Heart right ventricle (tissue), 16 donors: ENCODE results near the gene USP12. TPM values are rescaled to one million over a fixed set of nuclear protein-coding genes. Genes with fewer than 3 reads are reported as not detected.

Experiments used
- ATAC-seq, 8 donors: fragments of 200-7000 bp; cut with Tn5 transposase; one replicate each; pipeline ENCODE4 v1.9.1; 2020; ENCODE audit warnings: mild to moderate bottlenecking in 8 of 8, moderate library complexity in 8 of 8, moderate number of reproducible peaks in 1 of 8
- DNase-seq, 2 donors: peaks; one replicate each; pipeline ENCODE4 v3.0.0-alpha.2; 2020
- H3K27ac ChIP-seq, 10 donors: fragments of 200-600 bp; sonication (generic) in 2 of 10; one replicate each; pipeline versions ENCODE4 v1.5.0 to v1.8.0; 2020 to 2022; ENCODE audit warnings: mild to moderate bottlenecking in 3 of 10
- H3K27me3 ChIP-seq, 7 donors: fragments of 200-600 bp; one replicate each; pipeline ENCODE4 v1.8.0; 2021 to 2022; ENCODE audit warnings: mild to moderate bottlenecking in 2 of 7
- H3K36me3 ChIP-seq, 9 donors: fragments of 200-600 bp; sonication (generic) in 1 of 9; one replicate each; pipeline versions ENCODE4 v1.5.0 to v1.8.0; 2020 to 2022; ENCODE audit warnings: mild to moderate bottlenecking in 2 of 9
- H3K4me1 ChIP-seq, 9 donors: fragments of 200-600 bp; sonication (generic) in 1 of 9; one replicate each; pipeline versions ENCODE4 v1.5.0 to v1.8.0; 2020 to 2022; ENCODE audit warnings: mild to moderate bottlenecking in 4 of 9
- H3K4me3 ChIP-seq, 10 donors: fragments of 200-600 bp; sonication (generic) in 2 of 10; one replicate each; pipeline versions ENCODE4 v1.5.0 to v1.8.0; 2020 to 2022; ENCODE audit warnings: mild to moderate bottlenecking in 7 of 10, moderate library complexity in 2 of 10
- H3K9me3 ChIP-seq, 11 donors: fragments of 200-600 bp in 10 of 11; sonication (generic) in 2 of 11; one replicate each; pipeline versions ENCODE4 v1.5.0 to v1.8.0; 2013 to 2022; ENCODE audit warnings: mild to moderate bottlenecking in 2 of 11, control low read depth in 1 of 11, moderate library complexity in 1 of 11
- CTCF ChIP-seq, 9 donors: fragments of 200-600 bp; sonication (generic) in 2 of 9; IDR thresholded peaks; one replicate each; pipeline versions ENCODE4 v1.5.0 to v1.8.0; 2021 to 2022; ENCODE audit warnings: antibody characterized with exemption in 9 of 9, mild to moderate bottlenecking in 5 of 9, moderate library complexity in 1 of 9
- WGBS, 2 donors: extraction: QIAGEN DNeasy Blood & Tissue Kit; methylation state at CpG; one replicate each; pipeline ENCODE4 v1.1.7; 2013; ENCODE audit warnings: inconsistent platforms in 1 of 2; 5-methylcytosine and 5-hydroxymethylcytosine counted together
- intact Hi-C, 10 donors: fragments of 100-400 bp; cut with DNase I; formaldehyde crosslinking; loops; one replicate each; pipeline versions ENCODE4 v1.11.1 to v1.14.2; 2022
- polyA plus RNA-seq, 2 donors: library from polyadenylated mRNA; stranded (reverse); fragments of 200-250 nt; gene quantifications; one replicate each; pipeline ENCODE4 v1.2.3, GENCODE V29; 2013
- total RNA-seq, 10 donors: library from RNA; stranded (reverse); fragmentation: NEBNext Ultra II Directional in 3 of 10; extraction: Animal tissue kit (Norgen Biotek cat#: 25700) in 3 of 10; gene quantifications; one replicate each; pipeline versions ENCODE4 v1.2.1 to v1.2.4, GENCODE V29; 2021 to 2023
- donor health status: Arrhythmogenic right ventricular cardiomyopathy.
- donor health status: ischemic (EF 13 %, LVEDD 7.1; RV severe dilation, severe dysfunction).
- donor health status: healthy with polysubstance abuse.
- donor health status: DM: no; HTN: yes; CAD: no.
- donor health status: DM: no; HTN: no; CAD: no.
- donor health status: ischemic (EF 25% LVEDD 6.9; RV normal size, moderate dysfunction).
- donor health status: ischemic (EF 25% LVEDD 5.7; RV mildly dilated, moderate dysfunction).
- donor health status: healthy.
- donor health status: DM: yes; HTN: yes; CAD: no.
- donor health status: Ischemic cardiomyopathy.
- donor health status: ischemic (EF 35%, LVEDD 5.7; RV mildly dilated, moderate dysfunction).
- donor health status: nonischemic (EF 11% LVEDD 7.7; RV severe dilation, severe dysfunction).
- donor health status: DM: yes; HTN: yes; CAD: no.
- donor health status: PGD.
- donor health status: ischemic (EF 29% LVEDD 5.4; RV normal size, mild dysfunction).
- donor health status: nonischemic (EF 23%, LVEDD 6.1; RV moderate dilation, normal function).

Gene USP12
- total and polyA plus RNA-seq, 12 donors, result 4.3 to 22.9 (median 19.0) TPM

- TF ChIP-seq CTCF (IDR thresholded peaks at IDR 0.05), result no peak
- DNase-seq (no peak), ATAC-seq (no peak)
- Histone ChIP-seq H3K36me3 (no peaks in the 10 kb centered on the region), H3K4me1 (no peaks in the 10 kb centered on the region), H3K9me3 (peaks cover 0 to 36% (median 0%) of the 10 kb centered on the region in 11 donors), H3K27me3 (no peaks in the 10 kb centered on the region), H3K27ac (no peak overlapping the region), H3K4me3 (no peak overlapping the region)
- WGBS, 2 donors, result 85 to 86% methylated on average over 17 of the region's 17 CpGs
- intact Hi-C loops, result no loop called here
Observed at GRCh38 chr13:27211771-27212364, 40.3 kb upstream of the USP12 start.

GRCh38 chr13:27211271-27211670, 39.7 kb upstream of the USP12 start:
- WGBS, 2 donors, result 90 to 97% methylated on average over 1 of the region's 1 CpG
- TF ChIP-seq CTCF (IDR thresholded peaks at IDR 0.05), result no peak
- Histone ChIP-seq H3K36me3 (no peaks in the 10 kb centered on the region), H3K4me1 (no peaks in the 10 kb centered on the region), H3K27ac (no peak overlapping the region), H3K9me3 (peaks cover 0 to 36% (median 0%) of the 10 kb centered on the region in 11 donors), H3K4me3 (no peak overlapping the region), H3K27me3 (no peaks in the 10 kb centered on the region)
- DNase-seq, result no peak
- intact Hi-C loops, result no loop called here
- no peak for ATAC-seq

- H3K27me3 ChIP-seq, result no peaks in the 10 kb centered on the region
- H3K4me1 ChIP-seq, result no peaks in the 10 kb centered on the region
- no peak for DNase-seq
- TF ChIP-seq CTCF (IDR thresholded peaks at IDR 0.05), result no peak
- H3K27ac ChIP-seq, result no peak overlapping the region
- intact Hi-C loops, result loop anchor here in 2 of 10 donors (10.0 kb wide), 1 partner anchor 224 kb away; no protein-coding TSS in a partner anchor
- 93 to 95% methylated on average over 1 of the region's 1 CpG for WGBS, 2 donors
- no peaks in the 10 kb centered on the region for H3K36me3 ChIP-seq
- H3K9me3 ChIP-seq, result peaks cover 0 to 36% (median 0%) of the 10 kb centered on the region in 11 donors
- no peak for ATAC-seq
- no peak overlapping the region for H3K4me3 ChIP-seq
Observed at GRCh38 chr13:27208514-27208913, 36.9 kb upstream of the USP12 start.

- no peaks in the 10 kb centered on the region for H3K27me3 ChIP-seq
- H3K4me1 ChIP-seq, result no peaks in the 10 kb centered on the region
- no peak overlapping the region for H3K27ac ChIP-seq
- peak in 1 of 8 donors; percentile 51 for ATAC-seq
- 78 to 81% methylated on average over 3 of the region's 3 CpGs for WGBS, 2 donors
- H3K4me3 ChIP-seq, result no peak overlapping the region
- intact Hi-C loops, result loop anchor here in 6 of 10 donors (2.0 to 10.0 kb wide), 3 partner anchors 217 to 219 kb away; no protein-coding TSS in a partner anchor
- H3K9me3 ChIP-seq, result peaks cover 0 to 4% (median 0%) of the 10 kb centered on the region in 11 donors
- DNase-seq, result no peak
- TF ChIP-seq CTCF (IDR thresholded peaks at IDR 0.05), result peak in 7 of 9 donors; percentile 19 to 44 (median 32)
- H3K36me3 ChIP-seq, result no peaks in the 10 kb centered on the region
Observed at GRCh38 chr13:27203854-27204253, 32.2 kb upstream of the USP12 start.
